ENCODE data around the gene MLF2. TPM values are rescaled to one million over a fixed set of nuclear protein-coding genes. Genes with fewer than 3 reads are reported as not detected.

The MLF2 gene
- 153 TPM for total RNA-seq
- long read RNA-seq, transcript MLF2-201 (9 exons, 1,969 nt) = major isoform, 525 of 563 reads
- long read RNA-seq, partial matches to known transcripts = 24 of 563 reads
- long read RNA-seq, other reads (novel, unspliced or antisense) = 14 of 563 reads

GRCh38 chr12:6752921-6753771, at the start of gene MLF2:
Gene MLF2 (minus strand): TSS chr12:6753141. CDS start chr12:6752334, 807 bp downstream.
- DNase-seq (peak; percentile 99), ATAC-seq (ENCODE audit: poor library complexity) (peak; percentile 96)
- intact Hi-C loops (cut with DNase I) = loop anchor here (2.0 to 5.0 kb wide), 2 partner anchors 26 to 74 kb away; partner anchors contain the start of gene P3H3

GRCh38 chr12:6799147-6799546, 46.2 kb upstream of the MLF2 start:
- ATAC-seq (ENCODE audit: poor library complexity) (no peak), DNase-seq (no peak)
- intact Hi-C loops (cut with DNase I) = no loop called here

- ATAC-seq (ENCODE audit: poor library complexity) (no peak), DNase-seq (no peak)
- intact Hi-C loops (cut with DNase I) = no loop called here
These were observed 43.6 kb upstream of the MLF2 start for GRCh38 chr12:6796576-6796975.

GRCh38 chr12:6795088-6795487, 42.1 kb upstream of the MLF2 start:
- no peak for DNase-seq
- no peak for ATAC-seq (ENCODE audit: poor library complexity)
- intact Hi-C loops (cut with DNase I) = no loop called here

- intact Hi-C loops (cut with DNase I) = no loop called here
- ATAC-seq (ENCODE audit: poor library complexity) (peak; percentile 59), DNase-seq (peak; percentile 73)
These were observed 39.7 kb upstream of the MLF2 start for GRCh38 chr12:6792522-6793201.

- ATAC-seq (ENCODE audit: poor library complexity) = no peak
- DNase-seq = no peak
- intact Hi-C loops (cut with DNase I) = no loop called here
These were observed 39.1 kb upstream of the MLF2 start for GRCh38 chr12:6791931-6792520.

- ATAC-seq (ENCODE audit: poor library complexity) = no peak
- intact Hi-C loops (cut with DNase I) = no loop called here
- no peak for DNase-seq
These were observed 37.7 kb upstream of the MLF2 start for GRCh38 chr12:6790496-6791150.

- DNase-seq (peak; percentile 87), ATAC-seq (ENCODE audit: poor library complexity) (peak; percentile 76)
- intact Hi-C loops (cut with DNase I) = no loop called here
These were observed 36.3 kb upstream of the MLF2 start, which contains the start of gene CD4 for GRCh38 chr12:6788972-6789924. Gene CD4 (plus strand): TSS chr12:6789528. CDS start chr12:6800139, 10,611 bp downstream.

GRCh38 chr12:6787309-6787708, 34.4 kb upstream of the MLF2 start:
- ATAC-seq (ENCODE audit: poor library complexity) = no peak
- intact Hi-C loops (cut with DNase I) = no loop called here
- no peak for DNase-seq

- ATAC-seq (ENCODE audit: poor library complexity) (no peak), DNase-seq (no peak)
- intact Hi-C loops (cut with DNase I) = no loop called here
These were observed 33.6 kb upstream of the MLF2 start for GRCh38 chr12:6786416-6787094.

GRCh38 chr12:6784761-6785160, 31.8 kb upstream of the MLF2 start:
- intact Hi-C loops (cut with DNase I) = no loop called here
- DNase-seq (no peak), ATAC-seq (ENCODE audit: poor library complexity) (no peak)

GRCh38 chr12:6784296-6784695, 31.4 kb upstream of the MLF2 start:
- ATAC-seq (ENCODE audit: poor library complexity) = no peak
- intact Hi-C loops (cut with DNase I) = no loop called here
- DNase-seq = no peak

- DNase-seq = no peak
- intact Hi-C loops (cut with DNase I) = no loop called here
- ATAC-seq (ENCODE audit: poor library complexity) = no peak
These were observed 30.9 kb upstream of the MLF2 start for GRCh38 chr12:6783828-6784227.

GRCh38 chr12:6782850-6783566, 30.1 kb upstream of the MLF2 start:
- intact Hi-C loops (cut with DNase I) = no loop called here
- ATAC-seq (ENCODE audit: poor library complexity) (no peak), DNase-seq (no peak)

- intact Hi-C loops (cut with DNase I) = no loop called here
- DNase-seq (no peak), ATAC-seq (ENCODE audit: poor library complexity) (no peak)
These were observed 29.2 kb upstream of the MLF2 start for GRCh38 chr12:6782119-6782518.

GRCh38 chr12:6780573-6780972, 27.6 kb upstream of the MLF2 start:
- intact Hi-C loops (cut with DNase I) = no loop called here
- DNase-seq (no peak), ATAC-seq (ENCODE audit: poor library complexity) (no peak)
